HEK293 (cell line): ENCODE data around the gene CRTC1.

Source experiments
- CTCF ChIP-seq: fragments of 450-650 bp; formaldehyde crosslinking; IDR thresholded peaks from 2 replicates; pipeline ENCODE4 v1.5.1; 2016; ENCODE audit warnings: missing biosample characterization, missing genetic modification characterization
- ELK4 ChIP-seq: IDR thresholded peaks from 2 replicates; pipeline ENCODE4 v1.6.1; 2011; ENCODE audit warnings: mild to moderate bottlenecking, low read depth, low read length, borderline replicate concordance
- SCRT2 ChIP-seq: fragments of 450-650 bp; formaldehyde crosslinking; IDR thresholded peaks from 2 replicates; pipeline ENCODE4 v1.5.1; 2016; ENCODE audit warnings: missing biosample characterization, missing genetic modification characterization
- ZNF114 ChIP-seq: fragments of 450-650 bp; formaldehyde crosslinking; IDR thresholded peaks from 2 replicates; pipeline ENCODE4 v1.5.0; 2017; ENCODE audit warnings: missing biosample characterization, missing genetic modification characterization
- ZNF501 ChIP-seq: fragments of 450-650 bp; formaldehyde crosslinking; IDR thresholded peaks from 2 replicates; pipeline ENCODE4 v1.5.1; 2016; ENCODE audit warnings: missing biosample characterization, missing genetic modification characterization
- ZNF660 ChIP-seq: fragments of 450-650 bp; IDR thresholded peaks from 2 replicates; pipeline ENCODE4 v1.5.1; 2018; ENCODE audit warnings: missing biosample characterization, mild to moderate bottlenecking, missing genetic modification characterization
- ZSCAN23 ChIP-seq: fragments of 450-650 bp; formaldehyde crosslinking; IDR thresholded peaks from 2 replicates; pipeline ENCODE4 v1.5.1; 2016; ENCODE audit warnings: missing biosample characterization, missing genetic modification characterization

- TF ChIP-seq CTCF (tag by site-specific recombination) (no peak), SCRT2 (no peak), ZSCAN23 (tag by site-specific recombination) (no peak), ZNF114 (tag by site-specific recombination) (no peak), ELK4 (no peak), ZNF501 (tag by site-specific recombination) (no peak), ZNF660 (no peak)
Measured at GRCh38 chr19:18713550-18714117, 30.2 kb downstream of the CRTC1 start.
